A673 (cell line): Measurements from ENCODE around the gene STARD3NL.

Experiments used
- EZH2 ChIP-seq: fragments of 200-600 bp; sonication (generic); IDR thresholded peaks from 2 replicates; pipeline ENCODE4 v1.6.1; 2017; ENCODE audit warnings: borderline replicate concordance, low read depth, mild to moderate bottlenecking, mixed read lengths, antibody characterized with exemption, low read length; ENCODE audit not compliant: poor library complexity, severe bottlenecking
- TF ChIP-seq, protein P1 (sequence below): fragments of 300-800, 200-600 bp; sonication (generic); conservative IDR thresholded peaks from 2 replicates; pipeline ENCODE4 v1.5.1; 2017; ENCODE audit warnings: low read depth, mild to moderate bottlenecking, antibody characterized with exemption, low read length, moderate library complexity, mixed read lengths

DNA sequence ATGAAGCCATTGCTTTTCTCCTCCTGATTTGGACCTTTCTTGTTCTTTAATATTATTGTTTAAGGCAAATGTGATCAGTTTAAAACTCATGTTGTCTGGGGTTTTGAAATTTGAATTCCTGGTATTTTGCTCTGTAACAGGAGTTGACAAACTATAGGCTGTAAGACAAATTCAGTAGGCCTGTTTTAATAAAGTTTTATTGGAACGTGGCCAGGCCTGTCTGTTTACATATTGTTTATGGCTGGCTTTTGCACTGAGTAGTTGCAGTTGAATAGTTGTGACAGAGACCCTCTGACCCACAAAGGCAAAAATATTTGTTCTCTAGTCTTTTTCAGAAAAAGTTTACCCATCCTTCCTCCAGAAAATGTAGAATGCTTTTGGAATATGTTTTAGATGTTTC is 29.8 kb downstream of the STARD3NL start:
- TF ChIP-seq EZH2: no peak
- TF ChIP-seq, protein P1, sequence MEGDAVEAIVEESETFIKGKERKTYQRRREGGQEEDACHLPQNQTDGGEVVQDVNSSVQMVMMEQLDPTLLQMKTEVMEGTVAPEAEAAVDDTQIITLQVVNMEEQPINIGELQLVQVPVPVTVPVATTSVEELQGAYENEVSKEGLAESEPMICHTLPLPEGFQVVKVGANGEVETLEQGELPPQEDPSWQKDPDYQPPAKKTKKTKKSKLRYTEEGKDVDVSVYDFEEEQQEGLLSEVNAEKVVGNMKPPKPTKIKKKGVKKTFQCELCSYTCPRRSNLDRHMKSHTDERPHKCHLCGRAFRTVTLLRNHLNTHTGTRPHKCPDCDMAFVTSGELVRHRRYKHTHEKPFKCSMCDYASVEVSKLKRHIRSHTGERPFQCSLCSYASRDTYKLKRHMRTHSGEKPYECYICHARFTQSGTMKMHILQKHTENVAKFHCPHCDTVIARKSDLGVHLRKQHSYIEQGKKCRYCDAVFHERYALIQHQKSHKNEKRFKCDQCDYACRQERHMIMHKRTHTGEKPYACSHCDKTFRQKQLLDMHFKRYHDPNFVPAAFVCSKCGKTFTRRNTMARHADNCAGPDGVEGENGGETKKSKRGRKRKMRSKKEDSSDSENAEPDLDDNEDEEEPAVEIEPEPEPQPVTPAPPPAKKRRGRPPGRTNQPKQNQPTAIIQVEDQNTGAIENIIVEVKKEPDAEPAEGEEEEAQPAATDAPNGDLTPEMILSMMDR: no peak
